Tibial nerve (tissue), 4 donors: ENCODE measurements around the gene ANKRD44. TPM values are rescaled to one million over a fixed set of nuclear protein-coding genes. Genes with fewer than 3 reads are reported as not detected.

Experiments used
- DNase-seq, 2 donors: peaks; one replicate each; pipeline ENCODE4 v3.0.0-alpha.2; 2019; ENCODE audit warnings: low spot score in 2 of 2
- H3K27ac ChIP-seq, 4 donors: fragments of 200-600 bp; sonication (generic) in 3 of 4; one replicate each; pipeline ENCODE4 v1.5.1; 2017 to 2019; ENCODE audit warnings: mild to moderate bottlenecking in 1 of 4
- H3K27me3 ChIP-seq, 2 donors: fragments of 200-600 bp; sonication (generic) in 1 of 2; one replicate each; pipeline versions ENCODE4 v1.5.1 to v1.6.0; 2017 to 2019
- H3K36me3 ChIP-seq, 3 donors: fragments of 200-600 bp; sonication (generic); one replicate each; pipeline ENCODE4 v1.5.1; 2018 to 2019
- H3K4me1 ChIP-seq, 4 donors: fragments of 200-600 bp; sonication (generic) in 3 of 4; one replicate each; pipeline ENCODE4 v1.5.1; 2017 to 2019
- H3K4me3 ChIP-seq, 4 donors: fragments of 200-600 bp; sonication (generic) in 3 of 4; one replicate each; pipeline ENCODE4 v1.5.1; 2017 to 2019; ENCODE audit warnings: mild to moderate bottlenecking in 1 of 4, moderate library complexity in 1 of 4
- H3K9me3 ChIP-seq, 4 donors: fragments of 200-600 bp; sonication (generic) in 3 of 4; one replicate each; pipeline ENCODE4 v1.5.1; 2017 to 2019
- EP300 ChIP-seq, 2 donors: sonication (generic); formaldehyde crosslinking; IDR thresholded peaks; one replicate each; pipeline ENCODE4 v1.6.1; 2017; ENCODE audit warnings: antibody characterized with exemption in 2 of 2, mild to moderate bottlenecking in 1 of 2
- POLR2A ChIP-seq, 2 donors: fragments of 450-650 bp; IDR thresholded peaks; one replicate each; pipeline ENCODE4 v1.6.1; 2017; ENCODE audit warnings: antibody characterized with exemption in 2 of 2, mild to moderate bottlenecking in 2 of 2, moderate library complexity in 2 of 2
- WGBS, 2 donors: methylation state at CpG; one replicate each; pipeline ENCODE4 v1.1.5; 2018; 5-methylcytosine and 5-hydroxymethylcytosine counted together
- total RNA-seq, 4 donors: library from RNA; depleted of rRNA; stranded (reverse); fragments of >200 nt; gene quantifications; one replicate each; pipeline ENCODE4 v1.1.0, GENCODE V29; 2016
- TF ChIP-seq, protein P1 (sequence below), 5 experiments: fragments of 200-600 bp in 3 of 5; fragments of 450-650 bp in 2 of 5; sonication (generic) in 3 of 5; IDR thresholded peaks; one replicate each; pipeline ENCODE4 v1.5.1; 2016 to 2019; ENCODE audit warnings: antibody characterized with exemption in 5 of 5, mild to moderate bottlenecking in 3 of 5, moderate library complexity in 2 of 5

The ANKRD44 gene
- total RNA-seq, 4 donors from 2014 or later = 28.5 to 48.9 (median 41.5) TPM

- Histone ChIP-seq H3K9me3 (no peaks in the 10 kb centered on the region), H3K27ac (no peak overlapping the region), H3K27me3 (no peaks in the 10 kb centered on the region), H3K4me3 (no peak overlapping the region), H3K36me3 (no peaks in the 10 kb centered on the region), H3K4me1 (peaks cover 0 to 18% (median 8%) of the 10 kb centered on the region in 4 donors)
- WGBS, 2 donors = 94 to 97% methylated on average over 3 of the region's 3 CpGs
- DNase-seq = no peak
- TF ChIP-seq POLR2A (IDR thresholded peaks at IDR 0.05) (no peak), EP300 (IDR thresholded peaks at IDR 0.05) (no peak)
- TF ChIP-seq, protein P1, sequence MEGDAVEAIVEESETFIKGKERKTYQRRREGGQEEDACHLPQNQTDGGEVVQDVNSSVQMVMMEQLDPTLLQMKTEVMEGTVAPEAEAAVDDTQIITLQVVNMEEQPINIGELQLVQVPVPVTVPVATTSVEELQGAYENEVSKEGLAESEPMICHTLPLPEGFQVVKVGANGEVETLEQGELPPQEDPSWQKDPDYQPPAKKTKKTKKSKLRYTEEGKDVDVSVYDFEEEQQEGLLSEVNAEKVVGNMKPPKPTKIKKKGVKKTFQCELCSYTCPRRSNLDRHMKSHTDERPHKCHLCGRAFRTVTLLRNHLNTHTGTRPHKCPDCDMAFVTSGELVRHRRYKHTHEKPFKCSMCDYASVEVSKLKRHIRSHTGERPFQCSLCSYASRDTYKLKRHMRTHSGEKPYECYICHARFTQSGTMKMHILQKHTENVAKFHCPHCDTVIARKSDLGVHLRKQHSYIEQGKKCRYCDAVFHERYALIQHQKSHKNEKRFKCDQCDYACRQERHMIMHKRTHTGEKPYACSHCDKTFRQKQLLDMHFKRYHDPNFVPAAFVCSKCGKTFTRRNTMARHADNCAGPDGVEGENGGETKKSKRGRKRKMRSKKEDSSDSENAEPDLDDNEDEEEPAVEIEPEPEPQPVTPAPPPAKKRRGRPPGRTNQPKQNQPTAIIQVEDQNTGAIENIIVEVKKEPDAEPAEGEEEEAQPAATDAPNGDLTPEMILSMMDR (IDR thresholded peaks at IDR 0.05) = no peak
Observed at GRCh38 chr2:197274937-197275336, 35.6 kb downstream of the ANKRD44 start.

DNA sequence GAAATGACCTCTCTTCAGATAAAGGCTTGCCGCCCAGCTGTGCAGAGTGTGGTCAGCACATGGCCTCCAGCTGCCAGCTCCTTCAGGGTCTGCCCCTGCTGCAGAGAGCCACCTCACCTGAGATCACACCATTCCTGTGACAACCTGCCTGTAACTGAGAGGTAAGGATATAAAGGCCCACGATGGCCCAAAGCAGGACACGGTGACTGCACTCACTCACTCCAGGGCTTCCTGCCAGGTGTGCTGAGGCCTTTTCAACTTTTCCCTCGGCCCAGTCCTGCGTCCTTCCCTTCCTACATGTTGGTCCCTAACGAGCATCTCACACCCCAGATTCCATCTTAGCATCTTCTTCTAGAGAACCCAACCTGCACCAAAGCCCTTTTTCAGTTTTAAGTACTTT, 36.2 kb downstream of the ANKRD44 start:
- no peak for DNase-seq
- Histone ChIP-seq H3K9me3 (no peaks in the 10 kb centered on the region), H3K4me3 (no peak overlapping the region), H3K27ac (no peak overlapping the region), H3K36me3 (no peaks in the 10 kb centered on the region), H3K27me3 (no peaks in the 10 kb centered on the region), H3K4me1 (peaks cover 0 to 18% (median 9%) of the 10 kb centered on the region in 4 donors)
- TF ChIP-seq POLR2A (IDR thresholded peaks at IDR 0.05) (no peak), EP300 (IDR thresholded peaks at IDR 0.05) (no peak)
- TF ChIP-seq, protein P1 (IDR thresholded peaks at IDR 0.05) = no peak
- 71 to 85% methylated on average over 6 of the region's 6 CpGs for WGBS, 2 donors

GRCh38 chr2:197273485-197273884, 37.1 kb downstream of the ANKRD44 start:
- H3K4me3 ChIP-seq = no peak overlapping the region
- H3K4me1 ChIP-seq = peaks cover 0 to 14% (median 7%) of the 10 kb centered on the region in 4 donors
- 57 to 62% methylated on average over 4 of the region's 4 CpGs for WGBS, 2 donors
- H3K36me3 ChIP-seq = no peaks in the 10 kb centered on the region
- TF ChIP-seq, protein P1 (IDR thresholded peaks at IDR 0.05) = no peak
- TF ChIP-seq POLR2A (IDR thresholded peaks at IDR 0.05) = no peak
- no peak for TF ChIP-seq EP300 (IDR thresholded peaks at IDR 0.05)
- H3K9me3 ChIP-seq = no peaks in the 10 kb centered on the region
- no peak overlapping the region for H3K27ac ChIP-seq
- DNase-seq = no peak
- H3K27me3 ChIP-seq = no peaks in the 10 kb centered on the region

DNA sequence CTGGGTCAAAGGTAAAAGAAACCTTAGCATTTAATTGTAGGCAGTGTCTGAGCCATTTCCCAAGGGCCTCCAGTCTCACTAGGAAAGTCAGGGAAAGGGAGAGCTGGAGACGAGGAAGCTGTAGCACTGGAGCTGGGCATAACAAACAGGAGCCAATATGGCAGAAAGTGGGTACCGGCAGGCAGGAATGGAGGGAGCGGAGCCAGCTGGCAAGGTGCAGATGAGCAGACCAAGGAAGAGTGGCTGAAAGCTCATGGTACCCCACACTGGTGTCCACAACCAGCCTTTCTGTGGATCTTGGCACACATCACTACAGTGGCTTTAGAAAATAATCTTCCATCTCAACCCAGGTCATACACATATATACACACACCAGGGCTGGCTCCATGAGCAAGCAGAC, 40.0 kb downstream of the ANKRD44 start:
- WGBS, 2 donors = 81 to 87% methylated on average over 3 of the region's 3 CpGs
- H3K27me3 ChIP-seq = no peaks in the 10 kb centered on the region
- H3K4me1 ChIP-seq = peaks cover 0 to 15% (median 6%) of the 10 kb centered on the region in 4 donors
- no peaks in the 10 kb centered on the region for H3K9me3 ChIP-seq
- H3K27ac ChIP-seq = no peak overlapping the region
- TF ChIP-seq POLR2A (IDR thresholded peaks at IDR 0.05) = no peak
- TF ChIP-seq, protein P1 (IDR thresholded peaks at IDR 0.05) = no peak
- no peaks in the 10 kb centered on the region for H3K36me3 ChIP-seq
- no peak for DNase-seq
- H3K4me3 ChIP-seq = no peak overlapping the region

GRCh38 chr2:197269815-197270214, 40.8 kb downstream of the ANKRD44 start:
- Histone ChIP-seq H3K9me3 (no peaks in the 10 kb centered on the region), H3K4me3 (no peak overlapping the region), H3K27me3 (no peaks in the 10 kb centered on the region), H3K36me3 (no peaks in the 10 kb centered on the region), H3K27ac (no peak overlapping the region), H3K4me1 (peaks cover 0 to 19% (median 6%) of the 10 kb centered on the region in 4 donors)
- TF ChIP-seq EP300 (IDR thresholded peaks at IDR 0.05) = no peak
- TF ChIP-seq, protein P1 (IDR thresholded peaks at IDR 0.05) = no peak
- no peak for TF ChIP-seq POLR2A (IDR thresholded peaks at IDR 0.05)
- DNase-seq = no peak
